A549 (cell line): ENCODE measurements around the gene ACD. TPM values are rescaled to one million over a fixed set of nuclear protein-coding genes. Genes with fewer than 3 reads are reported as not detected.

ENCODE experiments used
- ATAC-seq, 2 experiments: fragments of 200-7000 bp in 1 of 2; fragments of >200 bp in 1 of 2; cut with Nextera tagmentation in 1 of 2; cut with Tn5 transposase in 1 of 2; 3 replicates each; pipeline versions ENCODE4 v1.8.0 to v1.9.1; 2018 to 2020; ENCODE audit warnings: mild to moderate bottlenecking in 1 of 2, moderate library complexity in 1 of 2
- CTCF ChIA-PET: fragments of 300-600 bp; sonication (Branson Sonifier 250); formaldehyde crosslinking; extraction: SDS; loops from one replicate; lab custom pipeline; 2021; ENCODE audit warnings: antibody characterized with exemption, inconsistent platforms; lab: Yijun Ruan, JAX
- POLR2A ChIA-PET: fragments of 350-600 bp; formaldehyde crosslinking; extraction: SDS; loops from one replicate; lab custom pipeline; 2021; ENCODE audit warnings: antibody characterized with exemption, inconsistent platforms; lab: Yijun Ruan, JAX
- DNase-seq, 2 experiments: peaks; one replicate each; pipeline versions ENCODE4 v3.0.0 to v3.0.0-alpha.2; 2011 to 2016; ENCODE audit warnings: low read depth in 1 of 2, low spot score in 1 of 2
- FAIRE-seq: peaks from 2 replicates; lab custom pipeline; 2011; peaks lifted over from hg19 to GRCh38; lab: Jason Lieb, UNC
- H3K27ac ChIP-seq, 2 experiments: fragments of >200 bp; sonication (Bioruptor Twin); formaldehyde crosslinking; 3 replicates each; pipeline ENCODE4 v1.5.1; 2016 to 2017
- H3K4me1 ChIP-seq: fragments of >200 bp; sonication (Bioruptor Twin); formaldehyde crosslinking; 3 replicates; pipeline ENCODE4 v1.6.1; 2016
- H3K4me2 ChIP-seq: fragments of >200 bp; sonication (Bioruptor Twin); formaldehyde crosslinking; 3 replicates; pipeline ENCODE4 v1.6.1; 2016
- H3K4me3 ChIP-seq: fragments of >200 bp; sonication (Bioruptor Twin); formaldehyde crosslinking; 3 replicates; pipeline ENCODE4 v1.5.1; 2016
- H3K9me3 ChIP-seq: fragments of >200 bp; sonication (Bioruptor Twin); formaldehyde crosslinking; 3 replicates; pipeline ENCODE4 v1.6.1; 2016
- ATOH8 ChIP-seq: fragments of 250-450 bp; sonication (Bioruptor Pico); IDR thresholded peaks from 2 replicates; pipeline ENCODE4 v1.5.0; 2020; ENCODE audit warnings: low read depth, mild to moderate bottlenecking, moderate library complexity
- CBX8 ChIP-seq: fragments of 200-600 bp; sonication (generic); IDR thresholded peaks from 2 replicates; pipeline ENCODE4 v1.6.1; 2016
- CHD2 ChIP-seq: fragments of 150-350 bp; IDR thresholded peaks from 2 replicates; pipeline ENCODE4 v1.6.1; 2014; ENCODE audit warnings: low read length; ENCODE audit not compliant: partially characterized antibody
- CHD4 ChIP-seq: fragments of 200-600 bp; sonication (generic); IDR thresholded peaks from 2 replicates; pipeline ENCODE4 v1.6.1; 2016; ENCODE audit warnings: antibody characterized with exemption, mild to moderate bottlenecking, borderline replicate concordance
- E2F6 ChIP-seq: IDR thresholded peaks from 2 replicates; pipeline ENCODE4 v1.6.1; 2012; ENCODE audit warnings: low read depth, borderline replicate concordance
- EHF ChIP-seq: fragments of 250-450 bp; sonication (Bioruptor Pico); IDR thresholded peaks from 2 replicates; pipeline ENCODE4 v1.5.0; 2020; ENCODE audit warnings: mild to moderate bottlenecking
- EP300 ChIP-seq, 2 experiments: fragments of >200 bp; sonication (Bioruptor Twin); formaldehyde crosslinking; IDR thresholded peaks; 2 replicates in 1 of 2; 3 replicates in 1 of 2; pipeline ENCODE4 v1.6.1; 2016 to 2017
- ESRRA ChIP-seq: fragments of 150-350 bp; IDR thresholded peaks from 2 replicates; pipeline ENCODE4 v1.6.1; 2014; ENCODE audit warnings: mild to moderate bottlenecking, low read length, borderline replicate concordance
- HOXB13 ChIP-seq: fragments of 250-450 bp; sonication (Bioruptor Pico); IDR thresholded peaks from 2 replicates; pipeline ENCODE4 v1.5.0; 2020; ENCODE audit warnings: low read depth, mild to moderate bottlenecking, moderate library complexity
- MAZ ChIP-seq: fragments of 150-350 bp; IDR thresholded peaks from 2 replicates; pipeline ENCODE4 v1.6.1; 2014; ENCODE audit warnings: antibody characterized with exemption, low read depth, low read length, borderline replicate concordance
- RFX5 ChIP-seq: fragments of 450-650 bp; IDR thresholded peaks from 2 replicates; pipeline ENCODE4 v1.7.1; 2014; ENCODE audit warnings: antibody characterized with exemption, mild to moderate bottlenecking, moderate library complexity
- TFCP2L1 ChIP-seq: fragments of 250-450 bp; sonication (Bioruptor Pico); IDR thresholded peaks from 2 replicates; pipeline ENCODE4 v1.5.0; 2021; ENCODE audit warnings: mild to moderate bottlenecking
- USF2 ChIP-seq: fragments of 450-650 bp; IDR thresholded peaks from 2 replicates; pipeline ENCODE4 v1.6.1; 2014; ENCODE audit warnings: antibody characterized with exemption
- ZSCAN20 ChIP-seq: fragments of 250-450 bp; sonication (Bioruptor Pico); IDR thresholded peaks from 2 replicates; pipeline ENCODE4 v1.8.0; 2022; ENCODE audit warnings: mild to moderate bottlenecking, moderate library complexity
- WGBS: methylation state at CpG from one replicate; pipeline ENCODE4 v1.1.6; 2017; ENCODE audit errors: missing lambda C conversion rate; 5-methylcytosine and 5-hydroxymethylcytosine counted together
- polyA plus RNA-seq, 4 experiments: library from polyadenylated mRNA; depleted of rRNA in 3 of 4; stranded (reverse); fragments of >200 nt; fragmentation: RNase III in 1 of 4; extraction: RNeasy Plus Mini Kit Qiagen cat#74134 plus additional on column Dnase treatment in 1 of 4; gene quantifications; 2 replicates in 3 of 4; 3 replicates in 1 of 4; pipeline ENCODE4 v1.2.3, GENCODE V29; 2011 to 2017
- TF ChIP-seq, protein P1 (sequence below): fragments of 200-600 bp; sonication (generic); IDR thresholded peaks from 2 replicates; pipeline ENCODE4 v1.6.1; 2016; ENCODE audit warnings: antibody characterized with exemption, mild to moderate bottlenecking, moderate library complexity
- TF ChIP-seq, protein P2 (sequence below): fragments of 150-350 bp; IDR thresholded peaks from 2 replicates; pipeline ENCODE4 v1.6.1; 2014; ENCODE audit warnings: low read depth, mild to moderate bottlenecking, low read length
- TF ChIP-seq, protein P3 (sequence below): IDR thresholded peaks from 2 replicates; pipeline ENCODE4 v1.6.1; 2012
- TF ChIP-seq, protein P4 (sequence below): IDR thresholded peaks from 2 replicates; pipeline ENCODE4 v1.6.1; 2012
- TF ChIP-seq, protein P5 (sequence below): fragments of >200 bp; sonication (Bioruptor Twin); formaldehyde crosslinking; IDR thresholded peaks from 2 replicates; pipeline ENCODE4 v1.6.1; 2016

The ACD gene
- polyA plus RNA-seq, 2 of the 4 experiments (the other 2 are of a cell fraction): 19.4 to 26.4 TPM

- no peaks in the 10 kb centered on the region for H3K9me3 ChIP-seq
- DNase-seq: no peak
- WGBS: 77% methylated on average over 10 of the region's 10 CpGs
- TF ChIP-seq, protein P1, sequence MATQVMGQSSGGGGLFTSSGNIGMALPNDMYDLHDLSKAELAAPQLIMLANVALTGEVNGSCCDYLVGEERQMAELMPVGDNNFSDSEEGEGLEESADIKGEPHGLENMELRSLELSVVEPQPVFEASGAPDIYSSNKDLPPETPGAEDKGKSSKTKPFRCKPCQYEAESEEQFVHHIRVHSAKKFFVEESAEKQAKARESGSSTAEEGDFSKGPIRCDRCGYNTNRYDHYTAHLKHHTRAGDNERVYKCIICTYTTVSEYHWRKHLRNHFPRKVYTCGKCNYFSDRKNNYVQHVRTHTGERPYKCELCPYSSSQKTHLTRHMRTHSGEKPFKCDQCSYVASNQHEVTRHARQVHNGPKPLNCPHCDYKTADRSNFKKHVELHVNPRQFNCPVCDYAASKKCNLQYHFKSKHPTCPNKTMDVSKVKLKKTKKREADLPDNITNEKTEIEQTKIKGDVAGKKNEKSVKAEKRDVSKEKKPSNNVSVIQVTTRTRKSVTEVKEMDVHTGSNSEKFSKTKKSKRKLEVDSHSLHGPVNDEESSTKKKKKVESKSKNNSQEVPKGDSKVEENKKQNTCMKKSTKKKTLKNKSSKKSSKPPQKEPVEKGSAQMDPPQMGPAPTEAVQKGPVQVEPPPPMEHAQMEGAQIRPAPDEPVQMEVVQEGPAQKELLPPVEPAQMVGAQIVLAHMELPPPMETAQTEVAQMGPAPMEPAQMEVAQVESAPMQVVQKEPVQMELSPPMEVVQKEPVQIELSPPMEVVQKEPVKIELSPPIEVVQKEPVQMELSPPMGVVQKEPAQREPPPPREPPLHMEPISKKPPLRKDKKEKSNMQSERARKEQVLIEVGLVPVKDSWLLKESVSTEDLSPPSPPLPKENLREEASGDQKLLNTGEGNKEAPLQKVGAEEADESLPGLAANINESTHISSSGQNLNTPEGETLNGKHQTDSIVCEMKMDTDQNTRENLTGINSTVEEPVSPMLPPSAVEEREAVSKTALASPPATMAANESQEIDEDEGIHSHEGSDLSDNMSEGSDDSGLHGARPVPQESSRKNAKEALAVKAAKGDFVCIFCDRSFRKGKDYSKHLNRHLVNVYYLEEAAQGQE: no peak
- TF ChIP-seq CBX8 (no peak), EP300 (IDR thresholded peaks at IDR 0.05) (no peak), EHF (no peak), RFX5 (no peak), MAZ (no peak), TFCP2L1 (CRISPR knock-in tag) (no peak), ESRRA (no peak), USF2 (no peak), CHD2 (no peak), ATOH8 (CRISPR knock-in tag) (no peak), CHD4 (no peak), HOXB13 (CRISPR knock-in tag) (no peak), ZSCAN20 (CRISPR knock-in tag) (no peak)
- TF ChIP-seq, protein P2, sequence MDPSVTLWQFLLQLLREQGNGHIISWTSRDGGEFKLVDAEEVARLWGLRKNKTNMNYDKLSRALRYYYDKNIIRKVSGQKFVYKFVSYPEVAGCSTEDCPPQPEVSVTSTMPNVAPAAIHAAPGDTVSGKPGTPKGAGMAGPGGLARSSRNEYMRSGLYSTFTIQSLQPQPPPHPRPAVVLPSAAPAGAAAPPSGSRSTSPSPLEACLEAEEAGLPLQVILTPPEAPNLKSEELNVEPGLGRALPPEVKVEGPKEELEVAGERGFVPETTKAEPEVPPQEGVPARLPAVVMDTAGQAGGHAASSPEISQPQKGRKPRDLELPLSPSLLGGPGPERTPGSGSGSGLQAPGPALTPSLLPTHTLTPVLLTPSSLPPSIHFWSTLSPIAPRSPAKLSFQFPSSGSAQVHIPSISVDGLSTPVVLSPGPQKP: no peak
- TF ChIP-seq, protein P3, sequence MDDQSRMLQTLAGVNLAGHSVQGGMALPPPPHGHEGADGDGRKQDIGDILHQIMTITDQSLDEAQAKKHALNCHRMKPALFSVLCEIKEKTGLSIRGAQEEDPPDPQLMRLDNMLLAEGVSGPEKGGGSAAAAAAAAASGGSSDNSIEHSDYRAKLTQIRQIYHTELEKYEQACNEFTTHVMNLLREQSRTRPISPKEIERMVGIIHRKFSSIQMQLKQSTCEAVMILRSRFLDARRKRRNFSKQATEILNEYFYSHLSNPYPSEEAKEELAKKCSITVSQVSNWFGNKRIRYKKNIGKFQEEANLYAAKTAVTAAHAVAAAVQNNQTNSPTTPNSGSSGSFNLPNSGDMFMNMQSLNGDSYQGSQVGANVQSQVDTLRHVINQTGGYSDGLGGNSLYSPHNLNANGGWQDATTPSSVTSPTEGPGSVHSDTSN: no peak
- H3K4me3 ChIP-seq: no peak overlapping the region
- POLR2A ChIA-PET: no interaction called here
- H3K27ac ChIP-seq: no peak overlapping the region
- peaks cover 17% of the 10 kb centered on the region for H3K4me1 ChIP-seq
- no peak overlapping the region for H3K4me2 ChIP-seq
- FAIRE-seq: no peak
- ATAC-seq: no peak
- CTCF ChIA-PET: interaction anchor here (0.6 to 16.7 kb wide), 9 partner anchors 9 to 155 kb away, joined by 3 to 174 read pairs (median 5); partner anchors contain the start of genes ACD, CTCF and PARD6A
Measured at GRCh38 chr16:67669499-67670101, 9.5 kb upstream of the ACD start.

DNA sequence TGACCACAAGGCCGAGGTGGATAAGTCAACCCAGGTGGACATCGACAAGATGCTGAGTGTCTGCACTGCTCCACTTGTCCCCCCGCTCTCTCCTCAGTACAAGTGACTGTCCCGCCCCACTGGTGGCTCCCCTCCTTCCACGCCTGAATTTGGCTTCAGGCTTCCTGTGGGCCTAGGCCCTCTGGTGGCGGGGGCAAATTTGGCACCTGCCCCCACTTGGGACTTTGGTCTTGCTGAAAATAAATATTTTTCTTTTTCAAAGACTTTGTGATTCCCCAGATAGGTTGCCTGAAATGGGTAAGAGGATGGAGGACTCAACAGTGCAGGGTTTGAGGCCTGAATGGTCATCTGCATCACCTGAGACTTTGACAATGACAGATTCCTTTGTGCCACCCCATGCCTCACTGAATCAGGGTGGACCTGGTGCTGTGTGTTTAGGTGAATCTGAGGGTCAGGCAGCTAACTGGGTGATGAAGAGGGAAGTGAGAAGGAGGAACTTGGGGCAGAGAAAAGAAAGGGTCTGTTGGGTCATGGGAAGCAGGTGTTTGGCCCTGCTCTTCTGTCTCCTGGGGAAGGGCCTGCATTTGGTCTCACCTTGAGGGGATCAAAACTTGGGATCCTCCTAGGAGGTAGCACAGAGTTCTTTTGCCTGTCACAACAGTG lies 8.6 kb upstream of the ACD start:
- Histone ChIP-seq H3K27ac (peak overlapping the region in 1 of 2 experiments; percentile 55; a peak in 1 of 6 replicates), H3K9me3 (no peaks in the 10 kb centered on the region), H3K4me2 (no peak overlapping the region), H3K4me1 (peaks cover 17% of the 10 kb centered on the region), H3K4me3 (no peak overlapping the region)
- WGBS: 96% methylated on average over 6 of the region's 6 CpGs
- DNase-seq (no peak), ATAC-seq (no peak), FAIRE-seq (no peak)
- POLR2A ChIA-PET: interaction anchor here (0.6 kb wide), 1 partner anchor 28 kb away, joined by 3 read pairs; no protein-coding TSS in a partner anchor
- TF ChIP-seq E2F6: no peak
- TF ChIP-seq, protein P4, sequence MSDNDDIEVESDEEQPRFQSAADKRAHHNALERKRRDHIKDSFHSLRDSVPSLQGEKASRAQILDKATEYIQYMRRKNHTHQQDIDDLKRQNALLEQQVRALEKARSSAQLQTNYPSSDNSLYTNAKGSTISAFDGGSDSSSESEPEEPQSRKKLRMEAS: no peak
- no peak for TF ChIP-seq CHD2
- TF ChIP-seq, protein P5, sequence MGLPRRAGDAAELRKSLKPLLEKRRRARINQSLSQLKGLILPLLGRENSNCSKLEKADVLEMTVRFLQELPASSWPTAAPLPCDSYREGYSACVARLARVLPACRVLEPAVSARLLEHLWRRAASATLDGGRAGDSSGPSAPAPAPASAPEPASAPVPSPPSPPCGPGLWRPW: no peak
- CTCF ChIA-PET: interaction anchor here (0.6 to 16.7 kb wide), 34 partner anchors 8 to 218 kb away, joined by 3 to 174 read pairs (median 4); partner anchors contain the start of genes ACD, CARMIL2, CTCF and GFOD2
